Smooth muscle cell of the brain vasculature (primary cell): ENCODE data around the gene CCDC27.

Source experiments
- DNase-seq: peaks from one replicate; pipeline ENCODE4 v3.0.0-alpha.2; 2012; ENCODE audit warnings: low read depth, low spot score

Gene CCDC27

DNA sequence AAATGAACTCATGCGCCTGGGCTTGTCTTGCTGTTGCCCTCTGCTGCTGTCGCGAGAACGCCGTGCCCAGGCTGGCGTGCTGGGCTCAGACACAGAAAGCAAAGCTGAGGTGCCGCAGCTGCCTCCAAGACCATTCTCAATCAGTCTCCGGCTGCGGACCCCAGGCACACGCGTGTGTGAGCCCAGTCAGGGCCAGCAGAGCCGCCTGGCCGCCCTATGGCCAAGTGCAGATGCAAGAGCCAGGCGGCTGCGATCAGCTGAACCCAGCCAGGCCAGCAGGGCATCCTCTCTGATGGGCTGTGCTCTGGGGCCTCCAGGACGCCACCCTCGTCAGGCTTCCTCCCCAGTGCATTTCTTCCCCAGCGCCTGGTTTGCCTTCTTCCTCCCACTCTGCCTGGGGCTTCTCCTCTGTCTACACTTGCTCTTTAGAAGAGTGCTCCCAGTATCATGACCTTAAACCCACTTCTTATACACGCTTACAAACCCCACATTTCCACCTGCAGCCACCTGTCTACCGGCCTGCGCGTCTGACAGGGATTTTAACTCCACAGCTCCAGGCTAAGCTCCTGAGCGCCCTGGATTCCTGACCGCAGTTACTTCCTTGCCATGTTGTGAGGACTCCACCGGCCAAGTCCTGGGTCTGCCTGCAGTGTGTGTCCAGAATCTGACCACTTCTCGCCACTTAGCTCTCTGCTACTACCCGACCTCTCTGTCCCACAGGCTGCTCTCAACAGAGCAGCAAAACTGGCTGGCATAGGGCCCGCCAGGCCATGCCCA, 65.8 kb downstream of the CCDC27 start:
- DNase-seq = no peak

DNA sequence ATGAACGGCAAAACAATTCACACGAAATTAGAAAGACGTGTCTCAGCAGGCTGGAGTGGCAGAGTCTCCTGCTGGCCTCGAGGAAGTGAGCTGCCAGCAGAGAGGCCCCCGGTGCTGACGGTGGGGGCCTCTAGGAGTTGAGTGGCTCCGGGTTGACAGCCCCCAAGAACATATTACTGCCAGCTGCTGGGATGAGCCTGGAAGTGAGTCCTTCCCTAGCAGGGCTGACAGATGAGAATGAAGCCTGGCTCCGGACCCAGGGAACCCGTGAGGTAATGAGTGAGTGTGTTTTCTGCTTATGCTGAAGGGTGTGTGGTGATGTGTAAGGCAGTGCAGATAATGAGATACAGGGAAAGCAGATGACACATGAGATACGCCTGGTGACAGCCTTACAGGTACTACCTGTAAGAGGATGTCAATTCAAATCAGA, 67.5 kb downstream of the CCDC27 start:
- no peak for DNase-seq

DNA sequence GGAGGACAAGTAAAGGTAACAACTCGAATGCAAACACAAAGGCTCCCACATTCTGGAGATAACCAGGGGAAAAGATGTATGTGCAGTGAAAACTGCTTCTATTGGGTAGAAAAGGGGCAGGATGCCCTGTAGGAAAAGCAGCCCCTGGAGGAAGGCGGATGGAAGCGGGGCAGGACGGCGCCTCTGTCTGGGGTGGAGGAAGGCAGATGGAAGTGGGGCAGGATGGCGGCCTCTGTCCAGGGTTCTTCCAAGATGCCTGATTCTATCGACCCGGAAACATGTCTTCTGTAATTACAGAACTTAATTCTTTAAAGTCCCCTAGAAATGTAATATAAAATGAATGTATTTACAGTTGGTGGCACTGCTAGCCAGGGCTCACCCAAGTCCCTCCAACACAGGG, 68.1 kb downstream of the CCDC27 start:
- DNase-seq = no peak

DNA sequence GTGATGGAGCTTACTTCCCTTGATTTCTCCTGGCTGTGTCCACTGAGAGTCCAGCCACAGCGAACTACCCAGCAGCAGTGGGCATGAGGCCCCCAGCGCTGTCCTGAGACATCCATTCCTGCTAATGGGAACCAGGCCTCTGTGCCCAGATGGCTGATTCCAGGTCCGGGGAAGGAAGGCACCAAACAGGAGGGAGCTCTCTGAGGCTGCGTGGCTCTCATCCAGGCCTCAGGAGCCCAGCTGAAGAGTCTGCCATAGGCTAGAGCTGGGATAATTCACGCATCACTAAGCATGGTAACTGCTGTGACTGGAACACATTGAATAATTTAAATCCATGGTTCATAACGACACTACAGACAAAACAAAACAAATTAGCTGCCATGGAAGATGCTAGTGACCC, 68.8 kb downstream of the CCDC27 start:
- DNase-seq = no peak
